ENCODE results near the gene FNTB.
"Not testable (repeated sequence)": the region's sequence is repeated elsewhere in the genome, so short reads cannot be mapped to it uniquely, and the experiment has no call there.

DNA sequence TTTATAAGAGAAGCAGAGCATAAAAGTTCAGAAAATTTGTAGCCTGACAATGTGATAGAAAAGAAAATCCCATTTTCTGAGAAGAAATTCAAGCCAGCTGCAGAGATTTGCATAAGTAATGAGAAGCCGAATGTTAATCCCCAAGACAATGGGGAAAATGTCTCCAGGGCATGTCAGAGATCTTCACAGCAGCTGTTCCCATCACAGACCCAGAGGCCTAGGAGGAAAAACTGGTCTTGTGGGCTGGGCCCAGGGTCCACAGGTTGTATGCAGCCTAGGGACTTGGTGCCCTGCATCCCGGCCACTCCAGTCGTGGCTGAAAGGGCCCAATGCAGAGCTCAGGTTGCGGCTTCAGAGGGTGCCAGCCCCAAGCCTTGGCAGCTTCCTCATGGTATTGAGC lies 100.0 kb downstream of the FNTB start:
- TF ChIP-seq, protein P1, sequence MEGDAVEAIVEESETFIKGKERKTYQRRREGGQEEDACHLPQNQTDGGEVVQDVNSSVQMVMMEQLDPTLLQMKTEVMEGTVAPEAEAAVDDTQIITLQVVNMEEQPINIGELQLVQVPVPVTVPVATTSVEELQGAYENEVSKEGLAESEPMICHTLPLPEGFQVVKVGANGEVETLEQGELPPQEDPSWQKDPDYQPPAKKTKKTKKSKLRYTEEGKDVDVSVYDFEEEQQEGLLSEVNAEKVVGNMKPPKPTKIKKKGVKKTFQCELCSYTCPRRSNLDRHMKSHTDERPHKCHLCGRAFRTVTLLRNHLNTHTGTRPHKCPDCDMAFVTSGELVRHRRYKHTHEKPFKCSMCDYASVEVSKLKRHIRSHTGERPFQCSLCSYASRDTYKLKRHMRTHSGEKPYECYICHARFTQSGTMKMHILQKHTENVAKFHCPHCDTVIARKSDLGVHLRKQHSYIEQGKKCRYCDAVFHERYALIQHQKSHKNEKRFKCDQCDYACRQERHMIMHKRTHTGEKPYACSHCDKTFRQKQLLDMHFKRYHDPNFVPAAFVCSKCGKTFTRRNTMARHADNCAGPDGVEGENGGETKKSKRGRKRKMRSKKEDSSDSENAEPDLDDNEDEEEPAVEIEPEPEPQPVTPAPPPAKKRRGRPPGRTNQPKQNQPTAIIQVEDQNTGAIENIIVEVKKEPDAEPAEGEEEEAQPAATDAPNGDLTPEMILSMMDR (IDR thresholded peaks at IDR 0.05) = not testable (repeated sequence)
- not testable (repeated sequence) for TF ChIP-seq POLR2A (IDR thresholded peaks at IDR 0.05)
